Gastroesophageal sphincter (tissue), 3 donors: ENCODE results near the gene SLC5A6.

Experiments used
- CTCF ChIP-seq, 4 experiments: fragments of 200-600 bp in 2 of 4; fragments of 450-650 bp in 2 of 4; sonication (generic) in 1 of 4; IDR thresholded peaks; one replicate each; pipeline ENCODE4 v1.5.1; 2017 to 2019; ENCODE audit warnings: antibody characterized with exemption in 4 of 4, mild to moderate bottlenecking in 2 of 4, moderate library complexity in 2 of 4
- EP300 ChIP-seq: sonication (generic); formaldehyde crosslinking; IDR thresholded peaks from one replicate; pipeline ENCODE4 v1.6.1; 2017; ENCODE audit warnings: antibody characterized with exemption, mild to moderate bottlenecking
- POLR2A ChIP-seq, 2 donors: fragments of 450-650 bp; IDR thresholded peaks; one replicate each; pipeline ENCODE4 v1.6.1; 2017; ENCODE audit warnings: antibody characterized with exemption in 2 of 2, mild to moderate bottlenecking in 2 of 2, moderate library complexity in 1 of 2
- POLR2AphosphoS5 ChIP-seq: sonication (generic); formaldehyde crosslinking; IDR thresholded peaks from one replicate; pipeline ENCODE4 v1.6.1; 2017; ENCODE audit warnings: antibody characterized with exemption

DNA sequence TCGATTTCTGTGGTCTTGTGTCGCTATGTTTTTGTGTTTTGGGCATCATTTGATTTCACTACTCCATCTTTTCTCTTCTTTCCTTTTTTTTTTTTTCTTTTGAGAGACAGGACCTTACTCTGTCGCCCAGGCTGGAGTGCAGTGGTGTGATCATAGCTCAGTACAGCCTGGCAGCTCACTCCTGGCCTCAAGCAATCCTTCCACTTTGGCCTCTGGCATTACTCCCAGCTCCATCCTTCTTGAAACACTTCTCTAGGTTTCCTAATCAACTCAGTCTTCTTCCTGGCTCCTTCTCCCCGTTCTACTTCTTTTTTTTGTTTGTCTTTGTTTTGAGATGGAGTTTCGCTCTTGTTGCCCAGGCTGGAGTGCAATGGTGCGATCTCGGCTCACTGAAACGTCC lies 36.7 kb downstream of the SLC5A6 start:
- no peak for TF ChIP-seq CTCF (IDR thresholded peaks at IDR 0.05)
- TF ChIP-seq POLR2A (IDR thresholded peaks at IDR 0.05): no peak
- TF ChIP-seq POLR2AphosphoS5: no peak
- TF ChIP-seq EP300: no peak
